HCT116 (cell line): ENCODE results near the gene YBX1.

Experiments
- EZH2phosphoT487 ChIP-seq: fragments of 200-600 bp; IDR thresholded peaks from 2 replicates; pipeline ENCODE4 v1.6.1; 2018; ENCODE audit warnings: antibody characterized with exemption, borderline replicate concordance
- JUND ChIP-seq: IDR thresholded peaks from 2 replicates; pipeline ENCODE4 v1.6.1; 2012
- POLR2A ChIP-seq: IDR thresholded peaks from 2 replicates; pipeline ENCODE4 v1.7.0; 2011; ENCODE audit warnings: borderline replicate concordance; ENCODE audit not compliant: insufficient read depth, insufficient read length; ENCODE audit errors: extremely low read depth
- SIN3A ChIP-seq: IDR thresholded peaks from 2 replicates; pipeline ENCODE4 v1.6.1; 2012; ENCODE audit warnings: low read depth
- TF ChIP-seq, protein P1 (sequence below), 3 experiments: fragments of 200-600 bp in 1 of 3; sonication (generic) in 1 of 3; IDR thresholded peaks in 2 of 3; conservative IDR thresholded peaks in 1 of 3; 2 replicates each; pipeline ENCODE4 v1.5.1; 2012 to 2017; ENCODE audit warnings: low read depth in 2 of 3, low read length in 2 of 3, antibody characterized with exemption in 1 of 3, borderline replicate concordance in 1 of 3, control low read depth in 1 of 3, mild to moderate bottlenecking in 1 of 3, mixed read lengths in 1 of 3, mixed run types in 1 of 3, moderate library complexity in 1 of 3; ENCODE audit not compliant: insufficient read depth in 1 of 3

DNA sequence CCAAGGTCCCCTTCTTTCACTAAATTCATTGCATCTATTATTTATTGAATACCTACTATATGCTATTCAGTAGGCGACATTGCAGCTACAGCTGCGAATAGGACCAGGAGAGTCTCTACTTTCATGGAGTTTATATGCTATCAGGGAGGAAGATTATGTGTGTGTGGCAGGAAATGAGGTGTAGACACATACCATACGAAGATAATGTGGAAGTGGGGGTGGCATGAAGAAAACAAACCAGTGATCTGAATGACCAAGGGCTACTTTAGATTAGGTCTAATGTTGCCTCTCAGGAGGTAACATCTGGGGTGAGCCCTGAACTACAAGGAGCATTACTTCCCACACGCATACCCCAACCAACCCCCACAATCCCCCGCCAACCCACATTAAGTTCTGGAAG lies 25.0 kb upstream of the YBX1 start:
- TF ChIP-seq POLR2A (no peak), JUND (no peak), EZH2phosphoT487 (no peak), SIN3A (no peak)
- TF ChIP-seq, protein P1, sequence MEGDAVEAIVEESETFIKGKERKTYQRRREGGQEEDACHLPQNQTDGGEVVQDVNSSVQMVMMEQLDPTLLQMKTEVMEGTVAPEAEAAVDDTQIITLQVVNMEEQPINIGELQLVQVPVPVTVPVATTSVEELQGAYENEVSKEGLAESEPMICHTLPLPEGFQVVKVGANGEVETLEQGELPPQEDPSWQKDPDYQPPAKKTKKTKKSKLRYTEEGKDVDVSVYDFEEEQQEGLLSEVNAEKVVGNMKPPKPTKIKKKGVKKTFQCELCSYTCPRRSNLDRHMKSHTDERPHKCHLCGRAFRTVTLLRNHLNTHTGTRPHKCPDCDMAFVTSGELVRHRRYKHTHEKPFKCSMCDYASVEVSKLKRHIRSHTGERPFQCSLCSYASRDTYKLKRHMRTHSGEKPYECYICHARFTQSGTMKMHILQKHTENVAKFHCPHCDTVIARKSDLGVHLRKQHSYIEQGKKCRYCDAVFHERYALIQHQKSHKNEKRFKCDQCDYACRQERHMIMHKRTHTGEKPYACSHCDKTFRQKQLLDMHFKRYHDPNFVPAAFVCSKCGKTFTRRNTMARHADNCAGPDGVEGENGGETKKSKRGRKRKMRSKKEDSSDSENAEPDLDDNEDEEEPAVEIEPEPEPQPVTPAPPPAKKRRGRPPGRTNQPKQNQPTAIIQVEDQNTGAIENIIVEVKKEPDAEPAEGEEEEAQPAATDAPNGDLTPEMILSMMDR (IDR thresholded peaks at IDR 0.05 in 2 of 3, conservative IDR thresholded peaks at IDR 0.05 in 1 of 3; ENCODE audit: borderline replicate concordance in 1 of 3, insufficient read depth in 1 of 3, low read depth in 2 of 3, low read length in 2 of 3) = no peak
